ENCODE data around the gene FOXA3. TPM values are rescaled to one million over a fixed set of nuclear protein-coding genes. Genes with fewer than 3 reads are reported as not detected.

FOXA3 gene
- total RNA-seq, 1 donor from 2014 or later = 10.1 TPM

GRCh38 chr19:45873219-45873772 is 9.2 kb downstream of the FOXA3 start:
- DNase-seq (ENCODE audit: low spot score) = no peak

GRCh38 chr19:45874620-45874966 is 10.5 kb downstream of the FOXA3 start:
- no peak for DNase-seq (ENCODE audit: low spot score)

- DNase-seq (ENCODE audit: low spot score) = no peak
Observed at GRCh38 chr19:45876161-45876410, 12.0 kb downstream of the FOXA3 start.

- no peak for DNase-seq (ENCODE audit: low spot score)
Observed at GRCh38 chr19:45876411-45877197, 12.5 kb downstream of the FOXA3 start.

- peak; percentile 66 for DNase-seq (ENCODE audit: low spot score)
Observed at GRCh38 chr19:45878043-45878794, 14.1 kb downstream of the FOXA3 start.

- no peak for DNase-seq (ENCODE audit: low spot score)
Observed at GRCh38 chr19:45879055-45879454, 14.9 kb downstream of the FOXA3 start.

GRCh38 chr19:45879971-45880370 is 15.8 kb downstream of the FOXA3 start:
- DNase-seq (ENCODE audit: low spot score) = no peak

- DNase-seq (ENCODE audit: low spot score) = no peak
Observed at GRCh38 chr19:45881082-45881908, 17.2 kb downstream of the FOXA3 start.

GRCh38 chr19:45881909-45882528 is 17.9 kb downstream of the FOXA3 start:
- no peak for DNase-seq (ENCODE audit: low spot score)

GRCh38 chr19:45882652-45883585 is 18.8 kb downstream of the FOXA3 start:
- peak; percentile 88 for DNase-seq (ENCODE audit: low spot score)

GRCh38 chr19:45883586-45883880 is 19.4 kb downstream of the FOXA3 start:
- no peak for DNase-seq (ENCODE audit: low spot score)

GRCh38 chr19:45883881-45884681 is 20.0 kb downstream of the FOXA3 start:
- no peak for DNase-seq (ENCODE audit: low spot score)

GRCh38 chr19:45884682-45885555 is 20.8 kb downstream of the FOXA3 start:
- no peak for DNase-seq (ENCODE audit: low spot score)

GRCh38 chr19:45885556-45886426 is 21.7 kb downstream of the FOXA3 start, which contains the start of gene IRF2BP1:
Gene IRF2BP1 (minus strand): TSS chr19:45886141. CDS start chr19:45885774, 367 bp downstream.
- peak; percentile 95 for DNase-seq (ENCODE audit: low spot score)

GRCh38 chr19:45886427-45887199 is 22.5 kb downstream of the FOXA3 start:
- peak; percentile 93 for DNase-seq (ENCODE audit: low spot score)

GRCh38 chr19:45887200-45887710 is 23.1 kb downstream of the FOXA3 start:
- no peak for DNase-seq (ENCODE audit: low spot score)

Data from mucosa of gallbladder (tissue), 1 donor.